Chondrocyte (in vitro differentiated cells): ENCODE measurements around the gene TEDC1. TPM values are rescaled to one million over a fixed set of nuclear protein-coding genes. Genes with fewer than 3 reads are reported as not detected.
A peak's percentile ranks its signal among the peaks of the same experiment; 100 is the strongest.

Experiments
- DNase-seq: peaks from one replicate; pipeline ENCODE4 v3.0.0; 2021; ENCODE audit warnings: mixed read lengths, low spot score
- H3K27ac Mint-ChIP-seq: one replicate; pipeline ENCODE4 v1.8.0; 2021; ENCODE audit warnings: mild to moderate bottlenecking, moderate library complexity, mixed read lengths; ENCODE audit not compliant: unreplicated experiment
- H3K27me3 Mint-ChIP-seq: 2 replicates; pipeline ENCODE4 v1.8.0; 2021; ENCODE audit warnings: low read depth, mixed read lengths
- H3K36me3 Mint-ChIP-seq: 2 replicates; pipeline ENCODE4 v1.8.0; 2021; ENCODE audit warnings: low read depth, mixed read lengths
- H3K4me1 Mint-ChIP-seq: 2 replicates; pipeline ENCODE4 v1.8.0; 2021; ENCODE audit warnings: low read depth, mild to moderate bottlenecking, mixed read lengths
- H3K4me3 Mint-ChIP-seq: one replicate; pipeline ENCODE4 v1.8.0; 2021; ENCODE audit warnings: mild to moderate bottlenecking, moderate library complexity, mixed read lengths; ENCODE audit not compliant: unreplicated experiment
- H3K9me3 Mint-ChIP-seq: 2 replicates; pipeline ENCODE4 v1.8.0; 2021; ENCODE audit warnings: low read depth, mixed read lengths
- long read RNA-seq: library from polyadenylated mRNA; stranded (forward); transcript quantifications from one replicate; pipeline ENCODE4 v2.0.0, GENCODE V29; 2021
- total RNA-seq: library from RNA; stranded (reverse); gene quantifications from 3 replicates; pipeline ENCODE4 v1.2.1, GENCODE V29; 2021
- TF ChIP-seq, protein P1 (sequence below): fragments of 200-600 bp; sonication (generic); IDR thresholded peaks from 2 replicates; pipeline ENCODE4 v1.5.0; 2021; ENCODE audit warnings: antibody characterized with exemption, mild to moderate bottlenecking, moderate library complexity

TEDC1 gene, protein sequence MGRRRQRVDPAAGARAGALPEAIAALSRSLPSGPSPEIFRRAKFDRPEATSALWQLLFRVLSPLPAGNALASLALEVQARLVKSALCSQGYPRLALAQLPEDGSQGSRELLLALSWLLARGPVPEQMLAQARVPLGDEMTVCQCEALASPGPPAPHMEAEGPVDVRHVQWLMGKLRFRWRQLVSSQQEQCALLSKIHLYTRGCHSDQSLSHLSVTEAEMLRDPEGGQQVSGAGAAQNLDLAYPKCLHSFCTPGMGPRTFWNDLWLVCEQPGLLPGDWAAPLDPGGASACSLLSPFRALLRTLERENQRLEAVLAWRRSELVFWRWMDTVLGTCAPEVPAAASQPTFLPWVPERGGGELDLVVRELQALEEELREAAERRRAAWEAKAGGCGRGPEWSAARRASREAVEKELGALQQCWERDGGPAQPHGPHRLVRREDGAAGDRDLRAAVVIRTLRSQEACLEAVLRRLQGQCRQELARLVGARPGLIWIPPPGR
- 12.9 to 15.5 TPM (median 14.3 TPM) in 3 replicates for total RNA-seq
- long read RNA-seq, partial matches to known transcripts, result 3 of 23 reads
- long read RNA-seq, other reads (novel, unspliced or antisense), result 14 of 23 reads

DNA sequence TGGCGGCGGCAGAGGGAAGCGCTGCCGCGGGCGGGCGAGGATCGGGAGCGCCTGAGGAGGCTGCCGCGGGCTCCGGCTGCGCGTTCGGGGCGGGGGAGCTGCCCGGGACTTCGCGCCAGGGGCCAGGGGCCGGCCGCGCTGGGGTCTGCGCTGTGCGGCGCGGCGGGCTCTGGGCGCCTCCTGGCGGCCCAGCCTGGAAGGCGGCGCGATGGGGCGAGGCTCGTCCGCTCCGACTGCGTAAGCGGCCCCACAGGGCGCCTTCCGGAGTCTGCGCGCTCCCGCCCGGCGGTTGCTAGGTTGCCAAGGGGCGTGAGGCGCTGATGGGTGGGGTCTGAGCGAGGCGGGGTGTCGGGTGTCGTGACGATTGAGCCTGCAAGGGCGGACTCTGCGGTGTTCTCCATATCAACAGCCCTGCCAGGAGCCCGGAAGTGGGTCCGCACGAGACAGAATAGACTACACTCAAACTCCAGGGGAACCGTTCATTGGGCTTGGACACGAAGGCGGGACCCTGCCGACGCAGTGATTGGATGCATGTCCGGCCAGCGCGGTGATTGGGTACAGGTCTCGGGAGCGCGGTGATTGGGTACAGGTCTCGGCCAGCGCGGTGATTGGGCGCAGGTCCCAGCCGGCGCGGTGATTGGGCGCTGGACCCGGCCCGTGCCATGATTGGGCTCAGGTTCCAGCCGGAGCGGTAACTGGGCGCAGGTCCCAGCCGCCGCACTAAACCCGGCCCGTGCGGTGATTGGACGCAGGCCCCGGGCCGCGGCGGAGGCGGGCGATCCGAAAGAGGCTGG lies at the start of gene TEDC1:
Gene TEDC1 (plus strand): TSS at position 675 of the 794 bp plus-strand sequence. CDS start 130 bp downstream, outside the sequence.
- Mint-ChIP-seq H3K4me1 (peaks cover 17% of the 10 kb centered on the region), H3K4me3 (peak within 1 kb of the TSS; percentile 72), H3K9me3 (no peaks in the 10 kb centered on the region), H3K27ac (peak within 1 kb of the TSS; percentile 88), H3K27me3 (no peaks in the 10 kb centered on the region), H3K36me3 (no peaks in the 10 kb centered on the region)
- TF ChIP-seq, protein P1, sequence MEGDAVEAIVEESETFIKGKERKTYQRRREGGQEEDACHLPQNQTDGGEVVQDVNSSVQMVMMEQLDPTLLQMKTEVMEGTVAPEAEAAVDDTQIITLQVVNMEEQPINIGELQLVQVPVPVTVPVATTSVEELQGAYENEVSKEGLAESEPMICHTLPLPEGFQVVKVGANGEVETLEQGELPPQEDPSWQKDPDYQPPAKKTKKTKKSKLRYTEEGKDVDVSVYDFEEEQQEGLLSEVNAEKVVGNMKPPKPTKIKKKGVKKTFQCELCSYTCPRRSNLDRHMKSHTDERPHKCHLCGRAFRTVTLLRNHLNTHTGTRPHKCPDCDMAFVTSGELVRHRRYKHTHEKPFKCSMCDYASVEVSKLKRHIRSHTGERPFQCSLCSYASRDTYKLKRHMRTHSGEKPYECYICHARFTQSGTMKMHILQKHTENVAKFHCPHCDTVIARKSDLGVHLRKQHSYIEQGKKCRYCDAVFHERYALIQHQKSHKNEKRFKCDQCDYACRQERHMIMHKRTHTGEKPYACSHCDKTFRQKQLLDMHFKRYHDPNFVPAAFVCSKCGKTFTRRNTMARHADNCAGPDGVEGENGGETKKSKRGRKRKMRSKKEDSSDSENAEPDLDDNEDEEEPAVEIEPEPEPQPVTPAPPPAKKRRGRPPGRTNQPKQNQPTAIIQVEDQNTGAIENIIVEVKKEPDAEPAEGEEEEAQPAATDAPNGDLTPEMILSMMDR, result peak; percentile 86
- peak; percentile 100 for DNase-seq

DNA sequence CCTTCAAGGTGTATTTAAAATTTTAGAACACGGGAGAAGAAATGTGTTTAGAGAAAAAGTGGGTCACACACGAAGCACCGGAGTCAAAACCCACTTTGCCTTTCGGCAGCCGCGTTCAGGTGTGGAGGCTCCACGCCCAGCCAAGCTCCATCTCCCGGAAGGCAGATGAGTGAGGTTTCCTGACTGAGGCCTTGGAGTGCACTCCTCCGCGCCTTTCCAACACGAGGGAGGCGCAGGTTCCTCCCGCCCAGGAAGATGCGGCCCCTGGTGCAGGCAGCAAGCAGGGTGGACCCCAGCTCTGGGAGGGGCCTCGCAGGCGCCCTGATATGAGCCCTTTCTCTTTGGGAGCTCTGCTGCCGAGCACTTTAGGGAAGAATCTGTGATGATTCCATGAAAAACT lies 48.9 kb upstream of the TEDC1 start:
- Mint-ChIP-seq H3K27me3 (no peaks in the 10 kb centered on the region), H3K36me3 (peaks cover 3% of the 10 kb centered on the region), H3K9me3 (no peaks in the 10 kb centered on the region), H3K4me3 (no peak overlapping the region), H3K4me1 (no peaks in the 10 kb centered on the region), H3K27ac (no peak overlapping the region)
- TF ChIP-seq, protein P1, result no peak
- DNase-seq, result no peak

DNA sequence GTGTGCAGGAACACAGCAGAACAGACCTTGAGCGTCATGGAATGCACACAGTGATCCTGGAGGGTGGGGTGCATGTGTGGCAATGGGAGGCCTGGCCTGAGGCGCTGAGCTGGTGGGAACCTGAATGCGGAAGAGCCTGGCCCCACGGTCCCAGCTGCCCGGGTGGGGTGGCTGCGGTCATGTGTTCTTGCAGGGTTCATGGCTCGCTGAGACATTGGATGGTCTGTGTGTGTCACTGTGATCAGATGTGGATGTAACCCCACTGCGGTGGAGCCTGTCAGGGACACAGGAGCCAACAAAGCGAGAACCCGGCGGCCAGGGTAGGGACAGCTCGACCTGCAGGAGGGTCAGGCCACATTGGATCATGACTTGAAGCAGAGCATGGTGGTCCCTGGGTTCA lies 48.2 kb upstream of the TEDC1 start:
- DNase-seq, result no peak
- no peaks in the 10 kb centered on the region for H3K27me3 Mint-ChIP-seq
- H3K36me3 Mint-ChIP-seq, result peaks cover 3% of the 10 kb centered on the region
- no peak overlapping the region for H3K27ac Mint-ChIP-seq
- H3K9me3 Mint-ChIP-seq, result no peaks in the 10 kb centered on the region
- no peak overlapping the region for H3K4me3 Mint-ChIP-seq
- no peaks in the 10 kb centered on the region for H3K4me1 Mint-ChIP-seq
- TF ChIP-seq, protein P1, result no peak

DNA sequence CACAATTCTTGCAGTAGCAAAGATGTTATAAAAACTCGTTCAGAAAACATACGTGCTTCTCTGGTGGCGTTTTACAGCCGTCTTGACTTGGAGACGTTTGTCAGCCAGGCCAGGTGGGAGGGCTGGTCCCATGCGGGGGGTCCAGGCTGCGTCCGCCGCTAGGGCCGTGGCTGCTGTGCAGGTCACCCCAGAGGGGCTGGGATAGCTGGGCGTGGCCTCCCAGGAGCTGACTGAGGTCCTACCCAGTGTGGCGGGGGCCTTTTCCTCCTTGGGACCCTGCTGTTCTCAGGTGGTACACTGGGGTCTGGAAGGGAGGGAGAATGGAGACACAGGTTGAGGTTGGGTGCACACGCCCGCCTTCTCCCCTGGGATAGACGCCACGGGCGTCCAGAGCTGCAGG lies 46.2 kb upstream of the TEDC1 start:
- Mint-ChIP-seq H3K36me3 (peaks cover 3% of the 10 kb centered on the region), H3K9me3 (no peaks in the 10 kb centered on the region), H3K27ac (no peak overlapping the region), H3K4me3 (no peak overlapping the region), H3K4me1 (no peaks in the 10 kb centered on the region), H3K27me3 (no peaks in the 10 kb centered on the region)
- TF ChIP-seq, protein P1, result no peak
- DNase-seq, result no peak

DNA sequence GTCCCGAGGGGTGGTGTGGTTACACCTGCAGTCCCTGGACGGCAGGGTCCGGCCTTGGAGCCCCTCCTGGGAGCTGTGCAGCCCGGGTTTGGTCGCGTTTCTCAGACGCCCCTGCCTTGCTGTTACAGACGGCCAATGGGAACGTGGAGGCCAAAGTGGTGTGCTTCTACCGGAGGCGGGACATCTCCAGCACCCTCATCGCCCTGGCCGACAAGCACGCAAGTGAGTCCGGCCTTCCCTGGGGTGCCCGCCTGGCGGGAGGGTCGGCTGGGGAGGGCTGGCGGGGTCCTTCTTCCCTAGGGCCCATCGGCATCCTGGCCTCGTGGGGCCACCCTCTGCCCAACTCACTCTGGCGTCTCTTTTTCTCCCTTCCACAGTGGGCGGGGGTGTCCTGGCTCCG lies 45.8 kb upstream of the TEDC1 start:
- no peak overlapping the region for H3K4me3 Mint-ChIP-seq
- H3K36me3 Mint-ChIP-seq, result peaks cover 4% of the 10 kb centered on the region
- no peaks in the 10 kb centered on the region for H3K9me3 Mint-ChIP-seq
- TF ChIP-seq, protein P1, result no peak
- no peaks in the 10 kb centered on the region for H3K4me1 Mint-ChIP-seq
- no peaks in the 10 kb centered on the region for H3K27me3 Mint-ChIP-seq
- no peak overlapping the region for H3K27ac Mint-ChIP-seq
- no peak for DNase-seq
